Suprapubic skin (tissue), 4 donors: ENCODE measurements around the gene FBLN1. TPM values are rescaled to one million over a fixed set of nuclear protein-coding genes. Genes with fewer than 3 reads are reported as not detected.

Experiments used
- DNase-seq, 2 donors: peaks; one replicate each; pipeline ENCODE4 v3.0.0-alpha.2; 2019; ENCODE audit warnings: low spot score in 2 of 2
- H3K27ac ChIP-seq: fragments of 200-600 bp; sonication (generic); one replicate; pipeline ENCODE4 v1.5.1; 2019
- H3K27me3 ChIP-seq: fragments of 200-600 bp; sonication (generic); one replicate; pipeline ENCODE4 v1.5.1; 2019
- H3K36me3 ChIP-seq: fragments of 200-600 bp; sonication (generic); one replicate; pipeline ENCODE4 v1.5.1; 2019
- H3K4me1 ChIP-seq: fragments of 200-600 bp; sonication (generic); one replicate; pipeline ENCODE4 v1.5.1; 2019
- H3K4me3 ChIP-seq: fragments of 200-600 bp; sonication (generic); one replicate; pipeline ENCODE4 v1.5.1; 2019; ENCODE audit warnings: mild to moderate bottlenecking
- H3K9me3 ChIP-seq: fragments of 200-600 bp; sonication (generic); one replicate; pipeline ENCODE4 v1.5.1; 2019
- EP300 ChIP-seq: sonication (generic); formaldehyde crosslinking; IDR thresholded peaks from one replicate; pipeline ENCODE4 v1.6.1; 2017; ENCODE audit warnings: antibody characterized with exemption
- POLR2A ChIP-seq, 2 donors: fragments of 450-650 bp; IDR thresholded peaks; one replicate each; pipeline ENCODE4 v1.6.1; 2017; ENCODE audit warnings: antibody characterized with exemption in 2 of 2, mild to moderate bottlenecking in 2 of 2, moderate library complexity in 2 of 2
- POLR2AphosphoS5 ChIP-seq, 3 donors: sonication (generic); formaldehyde crosslinking; IDR thresholded peaks; one replicate each; pipeline ENCODE4 v1.6.1; 2017; ENCODE audit warnings: antibody characterized with exemption in 3 of 3
- WGBS: methylation state at CpG from one replicate; pipeline ENCODE4 v1.1.5; 2018; 5-methylcytosine and 5-hydroxymethylcytosine counted together
- total RNA-seq, 4 donors: library from RNA; depleted of rRNA; stranded (reverse); fragments of >200 nt; gene quantifications; one replicate each; pipeline ENCODE4 v1.1.0, GENCODE V29; 2016
- TF ChIP-seq, protein P1 (sequence below), 2 donors: fragments of 200-600 bp in 1 of 2; fragments of 450-650 bp in 1 of 2; sonication (generic) in 1 of 2; IDR thresholded peaks; one replicate each; pipeline ENCODE4 v1.5.1; 2016 to 2019; ENCODE audit warnings: antibody characterized with exemption in 2 of 2, mild to moderate bottlenecking in 1 of 2, moderate library complexity in 1 of 2

FBLN1 gene
- total RNA-seq, 4 donors from 2014 or later: 111 to 174 (median 139) TPM

DNA sequence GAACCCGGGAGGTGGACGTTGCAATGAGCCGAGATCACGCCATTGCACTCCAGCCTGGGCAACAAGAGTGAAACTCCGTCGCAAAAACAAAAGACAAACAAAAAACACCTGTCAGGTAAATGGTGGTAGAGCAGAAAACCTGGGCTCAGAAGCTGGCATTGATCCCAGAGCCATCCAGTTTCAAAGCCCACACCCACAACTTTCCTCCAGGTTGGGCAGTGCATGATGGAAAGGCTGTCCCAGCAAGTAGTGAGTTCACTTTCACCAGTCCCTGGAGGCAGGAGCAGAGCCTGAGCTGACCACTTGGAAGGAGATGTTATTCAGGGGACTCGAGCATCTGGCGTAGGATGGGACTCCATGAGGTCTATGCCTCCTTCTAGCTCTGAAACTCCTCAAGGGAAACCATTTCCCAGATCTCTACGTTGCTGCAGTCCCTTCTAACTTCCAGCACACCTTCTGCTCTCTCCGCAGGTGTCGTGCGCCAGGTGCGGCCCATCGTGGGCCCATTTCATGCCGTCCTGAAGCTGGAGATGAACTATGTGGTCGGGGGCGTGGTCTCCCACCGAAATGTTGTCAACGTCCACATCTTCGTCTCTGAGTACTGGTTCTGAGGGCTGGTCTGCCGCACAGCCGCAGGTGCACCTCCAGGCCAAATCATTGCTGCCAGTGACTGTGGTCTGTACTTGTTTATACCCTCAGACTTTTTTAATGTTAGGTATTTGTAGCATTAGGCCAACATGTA, 97.3 kb downstream of the FBLN1 start:
- Histone ChIP-seq H3K36me3 (peaks cover 15% of the 10 kb centered on the region), H3K27me3 (no peaks in the 10 kb centered on the region), H3K4me1 (peaks cover 24% of the 10 kb centered on the region), H3K4me3 (no peak overlapping the region), H3K9me3 (no peaks in the 10 kb centered on the region), H3K27ac (no peak overlapping the region)
- no peak for DNase-seq
- WGBS: 89% methylated on average over 22 of the region's 22 CpGs
- TF ChIP-seq EP300 (no peak), POLR2A (IDR thresholded peaks at IDR 0.05) (no peak), POLR2AphosphoS5 (IDR thresholded peaks at IDR 0.05) (no peak)
- TF ChIP-seq, protein P1, sequence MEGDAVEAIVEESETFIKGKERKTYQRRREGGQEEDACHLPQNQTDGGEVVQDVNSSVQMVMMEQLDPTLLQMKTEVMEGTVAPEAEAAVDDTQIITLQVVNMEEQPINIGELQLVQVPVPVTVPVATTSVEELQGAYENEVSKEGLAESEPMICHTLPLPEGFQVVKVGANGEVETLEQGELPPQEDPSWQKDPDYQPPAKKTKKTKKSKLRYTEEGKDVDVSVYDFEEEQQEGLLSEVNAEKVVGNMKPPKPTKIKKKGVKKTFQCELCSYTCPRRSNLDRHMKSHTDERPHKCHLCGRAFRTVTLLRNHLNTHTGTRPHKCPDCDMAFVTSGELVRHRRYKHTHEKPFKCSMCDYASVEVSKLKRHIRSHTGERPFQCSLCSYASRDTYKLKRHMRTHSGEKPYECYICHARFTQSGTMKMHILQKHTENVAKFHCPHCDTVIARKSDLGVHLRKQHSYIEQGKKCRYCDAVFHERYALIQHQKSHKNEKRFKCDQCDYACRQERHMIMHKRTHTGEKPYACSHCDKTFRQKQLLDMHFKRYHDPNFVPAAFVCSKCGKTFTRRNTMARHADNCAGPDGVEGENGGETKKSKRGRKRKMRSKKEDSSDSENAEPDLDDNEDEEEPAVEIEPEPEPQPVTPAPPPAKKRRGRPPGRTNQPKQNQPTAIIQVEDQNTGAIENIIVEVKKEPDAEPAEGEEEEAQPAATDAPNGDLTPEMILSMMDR (IDR thresholded peaks at IDR 0.05): no peak

DNA sequence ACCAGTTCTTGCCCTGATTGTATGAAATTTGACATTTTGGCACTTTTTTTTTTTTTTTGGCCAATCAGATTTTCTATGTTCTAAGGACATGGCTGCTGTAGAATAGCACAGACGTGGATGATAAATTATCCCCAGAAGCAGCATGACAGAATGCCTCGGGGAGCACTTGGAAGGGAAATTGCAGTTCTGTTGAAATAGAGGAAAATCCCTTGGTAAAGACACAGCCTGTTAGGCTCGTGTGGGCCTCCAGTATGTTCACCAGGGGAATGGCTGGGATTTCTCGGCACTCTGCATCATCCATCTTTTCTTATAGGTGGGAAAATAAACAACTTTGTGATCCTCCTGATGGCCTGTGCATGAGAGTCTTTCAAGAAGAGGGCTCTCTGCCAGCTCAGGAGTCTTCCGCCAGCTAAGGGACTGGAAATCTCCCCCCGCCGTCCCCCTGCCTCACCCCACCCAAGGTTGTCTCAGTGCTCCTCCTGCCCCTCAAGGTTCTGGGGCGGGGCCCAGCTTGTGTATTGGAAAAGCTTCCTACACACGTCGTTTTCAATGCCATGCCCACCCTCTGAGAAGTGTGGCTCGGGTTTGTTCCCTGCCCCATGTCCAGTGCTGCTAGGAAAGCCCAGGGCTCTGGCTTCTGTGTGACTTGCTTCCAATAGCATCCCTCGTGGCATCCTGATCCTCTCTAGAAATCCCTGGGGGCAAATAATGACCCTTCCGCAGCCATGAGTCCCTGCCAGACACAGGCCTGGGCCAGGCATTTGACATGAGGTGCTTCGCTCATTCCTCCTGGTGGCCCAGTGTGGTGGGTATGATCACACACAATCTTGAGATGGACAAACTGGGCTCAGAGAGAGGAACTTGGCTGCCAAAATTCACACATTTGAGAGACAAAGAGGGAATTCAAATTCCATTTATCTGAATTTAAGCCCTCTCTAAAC, 98.4 kb downstream of the FBLN1 start:
- peaks cover 24% of the 10 kb centered on the region for H3K4me1 ChIP-seq
- WGBS: 70% methylated on average over 14 of the region's 14 CpGs
- peaks cover 15% of the 10 kb centered on the region for H3K36me3 ChIP-seq
- H3K9me3 ChIP-seq: no peaks in the 10 kb centered on the region
- H3K4me3 ChIP-seq: no peak overlapping the region
- H3K27me3 ChIP-seq: no peaks in the 10 kb centered on the region
- no peak for TF ChIP-seq POLR2AphosphoS5 (IDR thresholded peaks at IDR 0.05)
- no peak for TF ChIP-seq POLR2A (IDR thresholded peaks at IDR 0.05)
- TF ChIP-seq, protein P1 (IDR thresholded peaks at IDR 0.05): no peak
- TF ChIP-seq EP300: no peak
- H3K27ac ChIP-seq: peak overlapping the region; percentile 14
- no peak for DNase-seq

DNA sequence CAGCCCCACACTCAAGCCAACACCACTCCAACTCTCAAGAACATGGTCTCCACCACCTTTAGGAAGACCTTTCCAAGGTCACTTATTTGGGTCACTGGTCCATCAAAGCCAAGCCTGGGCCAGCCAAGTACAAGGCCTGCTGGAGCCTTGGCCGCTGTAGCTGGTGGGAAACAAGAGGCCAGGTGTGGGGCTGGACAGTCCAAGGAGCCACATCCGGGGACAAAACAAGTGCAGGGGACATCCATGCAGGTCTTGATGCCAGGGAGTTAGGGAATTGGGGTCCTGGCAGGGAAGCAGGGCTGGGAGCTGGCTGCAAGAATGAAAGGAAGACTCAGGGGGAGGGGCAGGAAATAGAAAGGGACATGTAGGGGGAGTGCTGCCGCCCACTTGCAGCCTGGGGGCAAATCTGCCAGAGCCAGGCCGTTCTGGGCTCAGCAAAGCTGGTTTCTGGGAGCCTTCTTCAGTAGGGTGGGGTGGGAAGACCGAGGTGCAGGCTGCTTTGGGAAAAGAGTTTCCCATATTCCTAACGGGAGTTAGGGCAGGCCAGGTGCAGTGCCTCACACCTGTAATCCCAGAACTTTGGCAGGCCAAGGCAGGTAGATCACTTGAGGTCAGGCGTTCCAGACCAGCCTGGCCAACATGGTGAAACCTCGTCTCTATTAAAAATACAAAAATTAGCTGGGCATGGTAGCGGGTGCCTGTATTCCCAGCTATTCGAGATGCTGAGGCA, 99.5 kb downstream of the FBLN1 start:
- no peaks in the 10 kb centered on the region for H3K27me3 ChIP-seq
- H3K27ac ChIP-seq: no peak overlapping the region
- H3K4me3 ChIP-seq: no peak overlapping the region
- H3K4me1 ChIP-seq: peaks cover 26% of the 10 kb centered on the region
- TF ChIP-seq EP300 (no peak), POLR2A (IDR thresholded peaks at IDR 0.05) (no peak), POLR2AphosphoS5 (IDR thresholded peaks at IDR 0.05) (no peak)
- TF ChIP-seq, protein P1 (IDR thresholded peaks at IDR 0.05): no peak
- 68% methylated on average over 10 of the region's 10 CpGs for whole genome bisulfite sequencing
- DNase-seq: no peak
- peaks cover 12% of the 10 kb centered on the region for H3K36me3 ChIP-seq
- no peaks in the 10 kb centered on the region for H3K9me3 ChIP-seq

DNA sequence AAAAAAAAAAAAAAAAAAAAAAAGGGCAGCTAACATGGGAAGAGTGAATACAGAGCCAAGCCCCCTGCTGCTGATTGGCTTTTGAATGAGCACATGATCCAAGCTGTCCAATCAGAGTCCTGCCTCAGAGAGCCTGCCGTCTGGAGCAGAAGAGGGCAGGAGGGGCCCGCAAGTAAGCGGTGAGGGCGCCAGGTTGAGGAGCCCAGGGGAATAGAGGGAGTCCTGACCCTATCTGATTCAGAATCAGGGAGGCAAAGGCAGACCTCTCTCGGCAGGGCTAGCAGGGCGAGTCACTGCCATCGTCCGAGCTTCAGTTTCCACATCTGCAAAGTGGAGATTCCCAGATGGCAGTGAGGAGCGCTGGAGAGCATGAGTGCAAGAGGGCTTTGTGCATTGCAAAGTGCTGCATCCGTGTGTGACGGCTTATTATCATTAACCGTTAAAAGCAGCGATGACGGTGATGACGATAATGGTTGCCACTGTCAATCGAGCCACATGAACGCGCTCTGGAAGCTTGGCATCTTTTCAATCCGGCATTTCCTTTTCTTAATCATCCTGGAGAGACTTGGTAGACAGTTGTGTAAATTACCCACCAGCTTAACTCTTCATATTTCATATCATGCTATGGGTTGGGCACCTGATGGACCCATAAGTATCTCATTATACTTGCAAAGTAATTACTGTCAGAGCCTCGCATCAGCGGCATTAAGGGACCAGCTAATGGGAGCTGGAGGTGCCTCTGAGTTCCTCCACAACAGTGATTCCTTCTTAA, 100.3 kb downstream of the FBLN1 start:
- Histone ChIP-seq H3K36me3 (peaks cover 10% of the 10 kb centered on the region), H3K4me1 (peaks cover 26% of the 10 kb centered on the region), H3K9me3 (no peaks in the 10 kb centered on the region), H3K27ac (no peak overlapping the region), H3K4me3 (no peak overlapping the region), H3K27me3 (no peaks in the 10 kb centered on the region)
- DNase-seq: no peak
- WGBS: 72% methylated on average over 21 of the region's 21 CpGs
- TF ChIP-seq EP300 (no peak), POLR2A (IDR thresholded peaks at IDR 0.05) (no peak), POLR2AphosphoS5 (IDR thresholded peaks at IDR 0.05) (peak in 1 of 3 donors; percentile 29)
- TF ChIP-seq, protein P1 (IDR thresholded peaks at IDR 0.05): no peak
